Right ventricle myocardium superior (tissue), 1 donor: ENCODE measurements around the gene SPECC1. TPM values are rescaled to one million over a fixed set of nuclear protein-coding genes. Genes with fewer than 3 reads are reported as not detected.
"Not testable (repeated sequence)": the region's sequence is repeated elsewhere in the genome, so short reads cannot be mapped to it uniquely, and the experiment has no call there.

Experiments
- ATAC-seq: fragments of 200-7000 bp; cut with Tn5 transposase; one replicate; pipeline ENCODE4 v1.9.1; 2020; ENCODE audit warnings: mild to moderate bottlenecking; ENCODE audit not compliant: poor library complexity
- DNase-seq: peaks from one replicate; pipeline ENCODE4 v3.0.0-alpha.2; 2020
- intact Hi-C: fragments of 100-400 bp; cut with DNase I; formaldehyde crosslinking; loops from one replicate; pipeline ENCODE4 v1.11.2; 2022
- total RNA-seq: library from RNA; stranded (reverse); fragmentation: NEBNext Ultra II Directional; extraction: Animal tissue kit (Norgen Biotek cat#: 25700); gene quantifications from one replicate; pipeline ENCODE4 v1.2.1, GENCODE V29; 2021
- donor health status: DM: no; HTN: yes; CAD: no; lungs with severe emphysema.

SPECC1 gene
- total RNA-seq, 1 donor from 2014 or later, result 8.5 TPM

- peak; percentile 87 for DNase-seq
- ATAC-seq, result peak; percentile 88
- intact Hi-C loops, result no loop called here
Observed at GRCh38 chr17:20063665-20064648, 54.8 kb downstream of the SPECC1 start.

GRCh38 chr17:20066253-20066652 is 57.1 kb downstream of the SPECC1 start:
- ATAC-seq (peak; percentile 50), DNase-seq (no peak)
- intact Hi-C loops, result no loop called here

DNA sequence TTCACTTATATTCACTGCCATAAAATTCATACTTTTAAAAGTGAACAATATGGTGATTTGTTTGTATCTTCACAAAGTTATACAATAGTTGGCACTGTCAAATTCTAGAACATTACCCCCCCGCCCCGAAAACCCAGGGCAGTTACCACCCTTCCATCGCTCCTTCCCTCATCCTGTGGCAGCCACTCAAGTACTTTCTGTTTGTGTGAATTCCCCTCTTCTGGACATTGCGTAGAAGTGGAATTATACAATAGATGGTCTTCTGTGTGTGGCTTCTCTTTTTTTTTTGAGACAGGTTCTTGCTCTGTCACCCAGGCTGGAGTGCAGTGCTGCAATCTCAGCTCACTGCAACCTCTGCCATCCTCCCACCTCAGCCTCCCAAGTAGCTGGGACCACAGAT is 58.6 kb downstream of the SPECC1 start:
- intact Hi-C loops, result no loop called here
- no peak for DNase-seq
- ATAC-seq, result no peak

GRCh38 chr17:20068445-20068844 is 59.3 kb downstream of the SPECC1 start:
- ATAC-seq (no peak), DNase-seq (no peak)
- intact Hi-C loops, result no loop called here

DNA sequence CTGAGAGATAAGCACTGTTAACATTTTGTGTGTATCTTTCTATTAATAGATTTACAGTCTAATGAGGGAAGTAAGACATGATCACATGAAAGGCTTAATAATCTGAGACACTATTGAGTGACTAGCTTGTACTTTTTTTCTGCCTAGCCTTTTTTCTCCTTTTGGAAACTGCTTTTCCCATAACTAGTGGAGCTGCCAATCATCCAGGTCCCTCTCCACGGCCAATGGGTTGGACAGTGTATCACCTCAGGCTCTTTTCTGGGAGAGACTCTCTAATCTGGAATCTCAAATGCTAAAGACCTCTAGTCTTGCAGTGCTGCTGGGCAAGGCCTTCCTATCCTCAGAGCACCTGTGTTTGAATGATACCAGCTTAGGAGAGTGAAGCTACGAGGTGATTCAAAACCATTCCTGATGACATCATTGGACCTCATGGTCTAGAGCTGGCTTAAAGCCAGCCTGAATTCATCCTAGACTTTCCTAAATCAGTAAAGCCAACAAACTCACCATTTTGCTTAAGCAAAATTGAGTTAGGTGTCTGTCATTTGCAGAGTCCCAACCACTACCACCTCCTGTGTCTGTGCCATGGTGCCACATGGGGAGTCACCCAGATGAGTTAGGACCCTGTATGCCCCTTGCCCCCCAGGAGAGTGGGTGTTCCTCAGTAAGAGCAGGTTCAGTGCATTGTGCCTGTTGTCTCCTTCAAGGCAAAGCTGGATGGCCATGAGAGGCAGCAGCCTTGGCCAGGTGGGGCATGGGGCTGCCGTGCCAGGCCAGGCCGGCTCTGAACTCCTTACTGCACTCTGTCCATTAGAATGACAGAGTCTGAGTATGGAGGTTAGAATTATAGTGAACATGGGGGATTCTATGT is 62.9 kb downstream of the SPECC1 start:
- intact Hi-C loops, result no loop called here
- ATAC-seq, result no peak
- no peak for DNase-seq

DNA sequence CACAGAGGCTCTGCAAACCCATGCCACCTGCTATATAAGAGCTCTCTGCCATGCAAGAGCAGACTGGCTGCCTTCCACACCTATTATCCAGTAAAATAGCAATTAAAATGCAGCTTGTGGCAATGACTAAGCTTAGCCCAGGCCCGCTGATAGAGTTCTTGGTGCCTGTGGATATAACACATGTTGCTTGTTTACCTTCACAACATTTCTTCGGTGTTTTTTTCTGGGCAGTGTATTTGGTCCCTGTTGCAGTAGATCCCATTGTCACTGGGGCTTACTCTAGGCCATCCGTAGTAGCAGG is 63.5 kb downstream of the SPECC1 start:
- intact Hi-C loops, result no loop called here
- ATAC-seq, result no peak
- no peak for DNase-seq

DNA sequence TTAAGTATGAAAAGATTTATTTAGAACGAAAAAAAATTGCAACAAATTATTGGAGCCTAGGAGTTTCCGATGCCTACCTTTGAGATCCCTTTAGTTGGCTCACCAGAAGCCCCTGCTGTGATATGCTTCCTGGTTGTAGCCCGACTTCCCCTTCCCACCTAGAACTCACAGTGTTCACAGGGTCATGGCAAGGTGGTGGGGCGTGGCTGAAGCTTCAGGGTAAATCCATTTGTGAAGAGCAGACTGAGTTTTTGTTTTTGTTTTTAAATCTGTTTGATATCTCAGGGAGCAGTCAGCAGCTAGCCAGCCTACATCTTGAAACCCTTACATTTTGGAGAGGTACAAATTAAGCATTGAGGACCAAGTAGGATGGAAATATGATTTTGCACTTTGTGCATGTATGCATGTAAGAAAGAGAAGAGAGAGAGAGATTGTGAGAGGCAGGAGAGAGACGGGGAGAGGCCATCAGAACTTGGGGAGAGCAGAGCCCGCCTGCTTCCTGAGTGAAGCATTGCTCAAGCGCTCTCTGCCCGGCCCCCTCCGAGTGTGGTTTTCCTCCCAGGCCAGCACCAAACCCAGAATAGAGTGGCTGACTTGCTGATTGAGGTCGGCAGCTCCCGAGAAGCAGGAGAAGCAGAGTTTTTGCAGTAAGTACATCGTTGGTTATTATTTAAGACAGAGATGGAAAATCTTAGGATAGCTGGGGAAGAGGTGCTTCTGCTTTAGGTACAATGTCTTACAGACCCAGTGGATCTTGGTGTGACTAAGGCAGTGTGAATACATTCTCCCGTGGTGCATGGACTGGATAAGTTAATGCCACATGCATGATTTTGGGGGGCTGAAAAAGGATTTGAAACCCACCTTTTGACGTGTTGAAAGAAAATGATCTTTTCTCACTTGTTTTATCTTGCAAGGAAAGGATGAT is 64.2 kb downstream of the SPECC1 start:
- ATAC-seq, result peak; percentile 94
- DNase-seq, result peak; percentile 80
- intact Hi-C loops, result no loop called here

- DNase-seq (no peak), ATAC-seq (peak; percentile 77)
- intact Hi-C loops, result no loop called here
Observed at GRCh38 chr17:20074001-20074400, 64.8 kb downstream of the SPECC1 start.

- DNase-seq, result no peak
- ATAC-seq, result peak; percentile 41
- intact Hi-C loops, result no loop called here
Observed at GRCh38 chr17:20074489-20074888, 65.3 kb downstream of the SPECC1 start.

DNA sequence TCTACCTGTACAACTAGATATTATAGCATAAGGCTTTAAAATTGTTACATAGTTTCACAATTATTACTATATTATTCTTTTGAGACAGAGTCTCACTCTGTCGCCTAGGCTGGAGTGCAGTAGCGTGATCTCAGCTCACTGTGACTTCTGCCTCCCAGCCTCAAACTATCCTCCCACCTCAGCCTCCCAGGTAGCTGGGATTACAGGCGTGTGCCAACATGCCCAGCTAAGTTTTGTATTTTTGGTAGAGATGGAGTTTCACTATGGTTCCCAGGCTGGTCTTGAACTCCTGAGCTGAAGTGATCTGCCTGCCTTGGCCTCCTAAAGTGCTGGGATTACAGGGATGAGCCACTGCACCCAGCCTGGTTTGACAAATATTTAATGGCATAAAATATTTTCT is 67.0 kb downstream of the SPECC1 start:
- DNase-seq, intact Hi-C loops, ATAC-seq: not testable (repeated sequence)

GRCh38 chr17:20077978-20078685 is 69.0 kb downstream of the SPECC1 start:
- ATAC-seq, result no peak
- intact Hi-C loops, result no loop called here
- DNase-seq, result no peak

GRCh38 chr17:20080513-20080912 is 71.4 kb downstream of the SPECC1 start:
- no peak for ATAC-seq
- intact Hi-C loops, result no loop called here

DNA sequence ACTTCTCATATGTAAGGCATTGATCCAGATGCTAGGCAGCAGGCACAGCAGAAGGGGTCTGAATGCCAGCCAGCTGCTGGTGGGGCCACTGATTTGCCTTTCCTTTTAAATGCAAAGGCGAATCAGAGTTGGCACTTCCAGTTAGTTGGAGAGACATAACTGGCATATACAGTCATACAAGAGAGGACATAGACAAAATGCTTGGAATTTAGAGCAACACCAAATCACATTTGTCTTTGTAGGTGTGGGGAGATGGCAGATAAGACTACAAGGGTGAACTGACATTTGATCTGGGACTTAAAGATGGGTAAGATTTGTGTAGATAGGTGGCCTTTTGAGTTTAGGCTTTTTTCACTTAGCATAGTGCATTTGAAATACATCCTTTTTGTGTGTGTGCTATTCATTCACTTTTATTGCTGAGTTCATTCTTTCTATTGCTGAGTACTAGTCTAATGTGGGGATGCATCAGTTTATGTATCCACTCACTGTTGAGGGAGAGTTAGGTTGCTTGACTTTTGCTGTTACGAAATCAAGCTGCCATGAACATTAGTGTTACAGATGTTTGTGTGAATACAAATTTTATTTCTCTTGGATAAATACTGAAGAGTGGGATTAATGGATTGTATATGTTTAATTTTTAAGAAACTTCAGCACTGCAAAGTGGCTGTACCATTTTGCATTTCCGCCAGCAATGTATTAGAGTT is 74.1 kb downstream of the SPECC1 start:
- ATAC-seq (no peak), DNase-seq (no peak)
- intact Hi-C loops, result no loop called here

More at GRCh38 chr17:20080513-20080912, 71.4 kb downstream of the SPECC1 start:
- no peak for DNase-seq

DNA sequence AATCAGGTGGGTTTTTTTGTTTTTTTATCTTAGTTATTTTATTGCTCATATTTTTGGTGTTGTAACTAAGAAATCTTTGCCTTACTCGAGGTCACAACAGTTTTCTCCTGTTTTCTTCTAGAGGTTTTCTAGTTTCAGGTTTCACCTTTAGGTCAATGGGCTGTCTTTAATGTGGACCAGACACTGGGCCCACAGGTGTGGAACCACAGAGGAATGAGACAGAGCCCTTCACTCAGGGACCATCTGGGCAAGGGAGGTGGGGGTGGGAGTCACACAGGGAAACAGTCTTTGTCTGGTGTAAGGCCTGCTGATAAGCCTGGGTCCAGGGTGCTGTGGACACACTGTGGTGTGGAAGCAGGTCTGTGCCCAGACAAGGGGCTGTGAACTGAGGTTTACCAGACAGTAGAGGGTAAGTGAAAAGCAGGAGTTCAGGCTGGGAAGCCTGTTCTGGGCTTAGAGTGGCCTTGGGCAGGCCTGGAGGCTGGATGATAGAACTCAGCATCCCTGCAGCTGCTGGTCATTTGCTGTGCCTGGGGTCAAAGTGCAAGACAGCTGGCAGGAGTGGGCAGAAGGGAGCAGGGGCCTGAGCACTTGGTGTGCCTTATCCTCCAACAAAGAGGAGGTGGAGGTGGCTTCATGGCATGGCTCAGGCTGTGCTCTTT is 75.6 kb downstream of the SPECC1 start:
- intact Hi-C loops, result no loop called here
- DNase-seq, result no peak
- no peak for ATAC-seq

DNA sequence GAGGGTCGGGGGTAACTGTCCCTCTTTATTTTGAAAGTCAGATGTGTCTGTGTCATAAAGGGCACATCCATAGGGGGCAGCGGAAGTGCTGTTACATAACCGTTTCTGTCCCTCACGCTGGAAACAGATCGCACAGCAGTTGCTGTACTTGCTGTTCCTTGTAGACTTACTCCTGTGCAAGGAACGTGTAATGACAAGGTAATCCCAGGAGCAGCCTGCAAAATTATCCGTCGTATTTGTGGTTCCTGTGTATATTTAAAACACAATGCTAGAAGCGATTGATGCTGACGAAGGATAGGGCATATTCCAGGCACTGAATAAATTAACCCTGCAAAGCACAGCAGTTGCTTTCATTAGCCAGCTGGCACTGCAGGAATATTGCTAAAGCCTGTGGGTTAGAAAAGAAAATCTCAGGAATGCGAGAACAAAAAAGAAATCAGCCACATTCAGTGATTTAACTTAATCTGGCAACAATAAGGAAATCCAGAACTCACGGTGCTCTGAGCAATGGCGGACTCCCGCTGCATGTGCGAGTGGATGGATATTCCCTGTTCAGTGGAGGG is 76.2 kb downstream of the SPECC1 start:
- ATAC-seq (no peak), DNase-seq (no peak)
- intact Hi-C loops, result no loop called here

GRCh38 chr17:20086416-20087076 is 77.4 kb downstream of the SPECC1 start:
- DNase-seq (no peak), ATAC-seq (no peak)
- intact Hi-C loops, result no loop called here
